GM21619 (cell line): Measurements from ENCODE around the gene CEP89.
"Not testable (repeated sequence)": the region's sequence is repeated elsewhere in the genome, so short reads cannot be mapped to it uniquely, and the experiment has no call there.

Experiments
- ATAC-seq: cut with Tn5 transposase; IDR thresholded peaks from one replicate; pipeline ENCODE4 v1.9.1; 2021; ENCODE audit not compliant: unreplicated experiment

CEP89 gene

DNA sequence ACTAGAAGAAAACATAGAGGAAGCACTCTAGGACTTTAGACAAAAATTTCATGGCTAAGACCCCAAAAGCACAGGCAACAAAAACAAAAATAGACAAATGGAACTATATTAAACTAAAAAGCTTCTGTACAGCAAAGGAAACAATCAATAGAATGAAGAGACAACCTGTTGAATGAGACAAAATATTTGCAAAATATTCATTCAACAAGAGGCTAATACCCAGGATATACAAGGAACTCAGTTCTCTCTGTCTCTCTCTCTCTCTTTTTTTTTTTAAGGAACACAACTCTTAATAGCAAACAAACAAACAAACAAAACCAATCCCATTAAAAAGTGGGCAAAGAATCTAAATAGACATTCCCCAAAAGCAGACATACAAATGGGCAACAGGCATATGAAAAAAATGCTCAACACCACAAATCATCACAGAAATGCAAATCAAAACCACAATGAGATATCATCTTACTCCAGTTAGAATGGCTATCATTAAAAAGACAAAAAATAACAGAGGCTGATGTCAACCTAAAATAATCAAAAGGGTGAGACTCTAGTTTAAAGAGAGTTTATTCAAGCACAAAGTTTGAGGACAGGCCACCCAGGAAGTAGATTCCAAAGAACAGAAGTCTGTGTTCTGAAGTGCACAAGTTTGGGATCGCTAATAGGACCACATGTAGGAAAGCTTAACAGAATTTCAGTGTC lies 75.1 kb downstream of the CEP89 start:
- ATAC-seq = no peak

DNA sequence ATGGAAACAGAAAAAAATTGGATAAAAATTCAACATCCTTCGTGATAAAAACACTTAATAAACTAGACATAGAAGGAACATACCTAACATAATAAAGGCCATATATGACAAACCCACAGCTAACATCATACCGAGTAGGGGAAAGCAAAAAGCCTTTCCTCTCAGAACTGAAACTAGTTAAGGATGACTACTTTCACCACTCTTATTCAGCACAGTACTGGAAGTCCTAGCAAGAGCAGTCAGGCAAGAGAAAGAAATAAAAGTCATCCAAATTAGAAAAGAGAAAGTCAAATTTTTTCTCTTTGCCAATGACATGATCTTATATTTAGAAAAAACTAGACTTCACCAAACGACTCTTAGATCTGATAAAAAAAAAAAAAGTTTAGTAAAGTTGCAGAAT lies 76.4 kb downstream of the CEP89 start:
- peak; percentile 69 for ATAC-seq

DNA sequence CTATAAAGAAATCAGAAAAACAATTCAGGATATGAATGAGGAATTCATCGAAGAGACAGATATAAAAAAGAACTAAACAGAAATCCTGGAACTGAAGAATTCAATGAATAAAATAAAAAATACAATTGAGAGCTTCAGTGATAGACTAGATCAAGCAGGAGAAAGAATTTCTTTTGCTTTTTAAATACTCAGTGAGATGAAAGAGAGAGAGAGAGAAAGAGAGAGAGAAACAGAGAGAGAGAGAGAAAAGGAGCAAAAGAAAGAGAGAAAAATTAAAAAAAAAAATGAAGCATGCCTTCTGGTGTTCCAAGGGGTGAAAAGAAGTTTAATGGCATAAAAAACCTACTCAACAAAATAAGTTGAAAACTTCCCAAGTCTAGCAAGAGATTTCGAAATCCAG lies 80.1 kb downstream of the CEP89 start:
- ATAC-seq = no peak

DNA sequence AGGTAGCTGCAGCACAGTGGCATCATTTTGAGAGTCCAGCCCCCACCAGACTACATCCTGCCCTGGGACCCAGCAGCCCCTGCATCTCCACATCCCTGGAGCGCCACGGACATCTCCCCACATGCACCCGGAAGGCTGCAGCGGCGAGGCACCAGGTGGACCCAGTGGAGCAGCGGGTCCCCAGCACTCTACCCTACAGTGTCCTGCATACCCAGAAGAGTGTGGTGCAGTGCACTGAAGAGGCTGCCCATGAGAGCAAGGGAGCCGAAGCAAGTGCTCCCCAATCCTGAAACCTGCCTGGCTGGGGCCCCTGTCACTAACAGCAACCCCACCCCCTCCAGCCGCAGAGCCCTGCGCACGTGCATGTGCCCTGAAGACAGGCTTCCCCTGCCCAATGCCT lies 80.9 kb downstream of the CEP89 start:
- no peak for ATAC-seq

DNA sequence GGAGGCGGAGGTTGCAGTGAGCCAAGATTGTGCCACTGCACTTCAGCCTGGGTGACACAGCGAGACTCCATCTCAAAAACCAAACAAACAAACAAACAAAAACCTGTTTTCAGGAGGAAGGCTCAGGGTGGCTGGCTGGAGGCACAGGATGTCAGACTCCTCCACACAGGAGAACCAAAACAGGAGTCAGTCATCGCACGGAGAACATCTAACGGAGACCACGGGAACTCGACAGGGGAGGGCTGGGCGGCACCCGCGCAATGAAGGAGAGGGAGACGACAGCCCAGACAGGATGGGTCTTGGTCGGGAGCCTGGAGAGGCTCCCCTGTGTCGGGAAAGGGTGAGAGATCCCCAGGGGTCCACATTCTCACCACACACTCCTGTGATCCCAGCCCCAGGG lies 81.4 kb downstream of the CEP89 start:
- no peak for ATAC-seq

DNA sequence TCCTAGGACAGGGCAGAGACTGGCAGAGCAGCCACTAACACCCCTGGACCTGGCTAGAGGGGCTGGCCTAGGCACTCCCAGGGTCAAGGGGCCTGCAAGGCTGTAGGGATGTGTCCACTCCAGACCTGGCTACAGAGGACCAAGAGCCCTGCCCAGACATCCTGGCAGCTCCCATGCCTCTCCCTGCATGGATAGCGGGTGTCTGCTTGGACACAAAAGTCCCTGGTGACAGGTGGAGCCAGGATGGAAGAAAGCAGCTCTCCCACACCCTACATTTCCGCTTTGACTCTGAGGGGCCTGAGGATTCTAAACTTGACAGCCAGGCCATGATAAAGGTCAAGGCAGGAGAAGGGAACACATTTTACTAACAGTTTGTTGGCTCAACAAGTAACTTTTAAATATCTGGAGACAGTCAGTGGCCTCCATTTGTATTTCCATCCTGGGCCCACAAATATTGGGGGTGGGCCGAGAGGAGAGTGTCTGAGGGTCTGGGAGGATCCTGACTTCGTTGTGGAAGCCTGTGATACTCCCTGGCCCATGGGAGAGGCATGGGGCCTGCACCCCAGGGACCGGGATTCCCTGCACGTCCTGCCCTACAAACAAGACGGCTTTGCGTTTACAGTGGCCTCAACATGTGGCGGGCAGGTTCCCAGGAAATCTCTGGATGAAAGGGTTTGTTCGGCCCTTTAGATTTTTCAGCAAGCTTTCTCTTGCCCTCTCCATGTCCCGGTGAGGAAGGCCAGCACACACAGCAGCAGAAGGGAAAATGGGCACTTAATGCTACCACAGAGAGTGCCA lies 82.4 kb downstream of the CEP89 start:
- no peak for ATAC-seq

DNA sequence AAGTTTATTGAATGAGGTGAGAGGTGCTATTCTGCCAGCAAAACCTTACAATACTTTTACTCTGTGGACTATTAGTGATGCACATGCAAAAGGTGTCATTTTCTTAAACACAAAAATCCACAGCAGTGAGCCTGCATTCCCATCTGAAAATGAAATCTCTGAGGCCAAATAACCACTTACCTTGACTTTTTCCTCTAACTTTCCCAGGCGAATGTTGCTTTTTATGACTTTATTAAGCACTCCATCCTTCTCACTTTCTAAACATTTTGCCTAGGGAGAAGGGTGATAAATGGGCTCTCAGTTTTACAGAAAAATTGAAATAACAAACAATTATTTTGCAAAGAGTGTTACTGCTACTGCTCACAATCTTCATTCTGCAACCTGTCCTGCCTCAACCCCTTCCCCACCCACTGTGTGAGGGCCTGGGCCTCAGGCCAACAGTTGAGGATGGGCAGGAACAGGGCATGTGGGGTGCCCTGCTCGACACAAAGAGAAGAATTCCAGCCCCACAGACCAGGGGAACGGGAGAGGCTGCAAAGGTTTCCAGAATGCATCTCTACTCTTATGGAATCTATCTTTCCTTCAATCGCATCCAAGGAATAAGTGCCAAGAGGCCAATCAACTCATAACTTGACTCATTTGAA lies 84.1 kb downstream of the CEP89 start:
- ATAC-seq = no peak

DNA sequence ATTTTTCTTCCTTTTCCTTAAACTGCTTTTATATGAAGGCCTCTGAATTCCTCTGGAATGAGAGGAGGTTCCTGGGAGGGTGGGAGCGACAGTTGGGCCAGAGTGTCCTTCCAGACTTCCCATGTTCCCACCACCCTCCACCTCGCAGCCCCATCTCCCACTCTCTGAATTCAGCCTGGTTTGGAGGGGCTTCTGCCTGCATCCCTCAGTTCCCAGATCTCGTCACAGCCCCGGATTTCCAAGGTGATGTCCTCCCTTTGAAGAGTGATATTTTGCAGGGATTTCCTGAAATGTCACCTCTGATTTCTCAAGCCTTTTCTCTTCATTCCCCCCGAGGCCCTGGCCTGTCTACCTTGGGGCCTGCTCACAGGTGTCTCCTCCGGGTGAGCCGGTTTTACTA lies 85.5 kb downstream of the CEP89 start:
- no peak for ATAC-seq

DNA sequence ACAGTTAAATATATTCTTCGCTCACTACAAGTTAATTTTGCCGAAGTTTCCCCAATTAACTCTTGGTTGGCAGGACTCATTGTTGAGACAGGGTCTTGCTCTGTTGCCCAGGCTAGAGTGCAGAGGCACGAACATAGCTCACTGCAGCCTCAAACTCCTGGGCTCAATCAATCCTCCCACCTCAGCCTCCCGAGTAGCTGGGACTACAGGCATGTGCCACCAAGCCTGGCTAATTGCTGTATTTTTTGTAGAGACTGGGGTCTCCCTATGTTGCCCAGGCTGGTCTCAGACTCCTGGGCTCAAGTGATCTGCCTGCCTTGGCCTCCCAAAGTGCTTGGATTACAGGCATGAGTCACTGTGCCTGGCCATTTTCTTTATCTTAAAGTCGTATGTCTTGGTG lies 86.5 kb downstream of the CEP89 start:
- ATAC-seq = not testable (repeated sequence)

DNA sequence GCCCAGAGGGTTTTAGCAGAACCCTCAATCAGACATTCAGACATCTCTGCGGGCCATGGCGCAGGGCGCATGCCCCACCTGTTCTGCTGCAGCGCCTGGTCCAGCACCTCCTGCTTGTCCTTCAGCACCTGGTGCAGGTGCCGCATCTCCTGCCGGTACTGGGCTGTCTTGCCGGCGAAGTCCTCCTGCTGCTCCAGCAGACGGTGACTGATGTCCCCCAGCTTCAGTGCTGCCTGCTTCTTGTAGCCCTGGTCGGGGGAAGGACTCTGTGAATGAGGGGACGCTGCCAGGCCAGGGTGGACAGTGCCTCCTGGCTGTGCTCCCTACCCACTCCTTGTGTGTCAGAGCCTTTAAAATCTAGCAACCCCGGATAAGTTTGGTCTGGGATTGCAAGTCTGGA lies 90.0 kb downstream of the CEP89 start:
- no peak for ATAC-seq

DNA sequence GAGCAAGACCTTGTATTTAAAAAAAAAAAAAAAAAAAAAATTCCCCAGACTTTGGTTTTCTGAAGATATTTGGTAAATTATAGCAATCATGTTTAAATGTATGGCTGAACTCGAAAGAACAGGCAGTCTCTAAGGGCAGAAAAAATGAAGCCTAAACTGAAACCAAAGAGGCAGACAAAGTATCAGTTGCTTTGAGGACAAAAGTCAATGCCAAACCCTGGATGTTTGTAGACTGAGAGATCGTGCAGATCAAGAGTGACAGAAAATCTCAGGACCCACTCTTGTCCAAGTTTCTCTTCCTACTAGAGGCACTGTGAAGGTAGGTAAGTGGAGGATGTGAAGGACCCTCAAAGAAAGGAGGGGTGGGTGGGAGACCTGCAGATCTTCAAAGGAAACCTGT lies 91.1 kb downstream of the CEP89 start:
- no peak for ATAC-seq

DNA sequence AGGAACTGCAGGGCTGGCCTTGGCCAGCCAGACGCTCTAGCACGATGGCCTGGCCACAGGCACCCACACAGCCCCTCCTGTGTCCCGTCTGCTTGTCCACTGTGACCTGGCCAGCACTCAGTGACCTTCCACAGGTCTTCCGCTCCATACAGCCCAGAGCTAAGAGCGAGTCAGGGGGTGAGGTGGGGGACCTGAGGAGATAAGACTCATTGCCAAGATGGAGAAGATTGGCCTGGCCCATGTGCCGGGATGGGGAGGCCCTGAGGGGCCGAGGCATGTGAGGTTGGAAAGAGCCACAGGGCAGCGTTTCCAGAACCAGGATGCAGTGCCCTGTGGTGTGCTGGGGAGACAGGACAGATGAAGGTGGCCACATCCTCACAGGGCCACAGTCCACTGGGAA lies 92.0 kb downstream of the CEP89 start:
- no peak for ATAC-seq

DNA sequence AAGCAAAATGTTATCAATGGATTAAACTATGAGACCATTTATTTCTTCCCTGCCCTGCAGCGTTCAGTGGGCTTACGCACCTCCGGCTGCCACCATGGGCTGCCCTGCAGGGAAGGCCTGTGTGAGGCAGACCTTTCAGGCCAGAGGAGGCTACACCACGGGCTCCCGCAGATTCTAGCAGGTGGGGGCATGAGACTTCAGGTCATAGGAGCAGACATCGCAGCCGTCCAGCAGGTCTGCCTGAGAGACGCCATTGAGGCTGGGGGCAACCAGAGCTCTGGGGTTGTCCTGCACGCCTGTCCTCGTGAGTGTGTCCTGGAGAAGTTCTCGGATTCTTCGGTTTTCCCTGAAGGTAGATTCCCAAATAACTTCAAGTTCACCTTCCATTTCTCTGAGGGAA lies 92.8 kb downstream of the CEP89 start:
- no peak for ATAC-seq

DNA sequence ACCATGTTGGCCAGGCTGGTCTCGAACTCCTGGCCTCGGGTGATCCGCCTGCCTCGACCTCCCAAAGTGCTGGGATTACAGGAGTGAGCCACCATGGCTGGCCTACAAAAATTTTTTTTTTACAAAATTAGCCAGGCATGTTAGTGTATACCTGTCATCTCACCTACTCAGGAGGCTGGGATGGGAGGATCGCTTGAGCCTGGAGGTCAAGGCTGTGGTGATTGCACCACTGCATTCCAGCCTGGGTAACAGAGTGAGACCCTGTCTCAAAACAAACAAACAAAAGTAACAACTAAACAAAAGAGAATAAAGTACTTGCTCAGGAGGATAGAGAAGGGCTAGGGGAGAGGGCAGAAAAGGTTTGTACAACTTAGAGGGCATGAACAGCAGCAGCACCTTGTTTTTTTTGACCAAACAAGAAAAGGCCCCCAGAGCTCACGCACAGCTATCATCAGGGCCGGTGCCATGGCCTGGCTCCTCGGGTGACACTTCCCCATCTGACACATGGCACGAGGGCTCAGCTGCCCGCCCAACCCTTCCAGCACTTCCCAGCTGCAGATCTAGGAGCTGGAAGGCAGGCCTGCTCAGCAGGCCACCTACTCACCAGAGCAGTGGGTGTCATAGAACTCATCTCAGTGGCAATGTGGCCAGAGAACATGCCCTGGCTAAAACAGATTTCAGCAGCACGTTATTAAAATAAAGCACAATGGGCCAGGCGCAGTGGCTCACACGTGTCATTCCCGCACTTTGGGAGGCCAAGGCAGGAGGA lies 93.6 kb downstream of the CEP89 start:
- ATAC-seq = no peak

DNA sequence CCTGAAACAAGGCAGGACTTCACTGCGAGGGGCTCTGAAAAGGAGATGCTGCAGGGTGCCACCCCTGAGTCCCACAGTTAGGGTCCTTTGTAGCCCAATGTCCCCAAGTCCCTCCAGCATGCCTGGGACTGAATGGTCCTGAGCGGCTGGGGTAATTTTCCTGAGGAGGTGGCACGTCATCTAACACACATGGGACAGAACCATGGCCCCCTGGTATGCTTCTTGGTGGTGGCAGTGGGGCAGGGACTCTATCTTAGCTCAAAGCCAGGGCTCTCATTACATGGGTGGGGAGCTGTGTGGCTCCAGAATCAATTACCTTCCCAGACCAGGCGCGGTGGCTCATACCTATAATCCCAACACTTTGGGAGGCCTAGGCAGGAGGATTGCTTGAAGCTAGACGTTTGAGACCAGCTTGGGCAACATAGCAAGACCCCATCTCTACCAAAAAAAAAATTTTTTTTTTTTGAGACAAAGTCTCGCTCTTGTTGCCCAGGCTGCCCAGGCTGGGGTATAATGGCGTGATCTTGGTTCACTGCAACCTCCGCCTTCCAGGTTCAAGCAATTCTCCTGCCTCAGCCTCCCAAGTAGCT lies 94.3 kb downstream of the CEP89 start:
- ATAC-seq = no peak

DNA sequence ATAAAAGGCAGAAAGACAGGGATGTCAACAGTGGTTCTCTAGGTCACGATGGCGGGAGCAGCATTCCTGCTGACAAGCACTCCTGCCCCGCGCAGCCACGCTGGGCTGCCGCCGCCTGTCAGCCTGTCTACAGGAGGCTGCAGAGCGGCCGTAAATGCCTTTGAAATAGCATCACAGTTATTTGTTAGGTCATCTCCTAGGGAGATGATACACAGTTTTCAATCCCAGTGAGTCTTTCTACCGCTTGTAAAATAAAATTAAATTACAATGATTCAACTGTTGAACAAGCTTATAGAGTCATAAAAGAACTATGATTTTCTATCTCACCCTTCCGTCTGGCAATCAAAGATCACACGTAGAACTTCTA lies 94.9 kb downstream of the CEP89 start:
- ATAC-seq = no peak

DNA sequence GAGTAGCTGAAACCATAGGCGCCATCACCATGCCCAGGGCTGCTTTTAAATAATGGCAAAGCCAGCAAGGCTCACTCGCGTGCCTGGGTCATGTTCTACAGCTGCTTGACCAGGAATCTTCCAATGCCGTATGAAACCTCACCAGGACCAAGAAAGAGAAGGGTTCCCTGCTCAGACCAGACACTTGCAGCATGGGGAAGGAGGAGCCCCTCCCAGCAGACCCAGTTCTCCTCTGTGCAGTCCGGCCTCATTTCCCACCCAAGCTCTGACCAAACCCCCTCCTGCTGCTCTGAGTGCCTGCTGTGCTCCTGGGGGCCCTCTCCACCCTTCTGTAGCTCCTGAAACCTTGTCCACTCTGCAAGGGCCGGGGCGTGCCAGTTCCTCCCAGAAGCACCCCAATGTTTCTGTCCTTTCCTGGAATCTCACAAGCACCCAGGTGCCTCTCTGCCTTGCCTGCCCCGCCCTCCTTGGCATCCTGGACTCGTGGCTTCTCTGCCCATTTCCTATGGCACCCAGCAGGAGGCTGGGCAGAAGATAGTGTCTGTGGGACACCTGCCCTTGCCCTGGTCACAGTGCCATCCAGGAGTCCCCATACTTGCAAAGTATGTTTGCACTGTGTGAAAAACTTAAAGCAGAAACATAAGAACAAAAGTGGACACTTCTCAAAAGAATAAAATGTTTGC lies 95.4 kb downstream of the CEP89 start:
- ATAC-seq = no peak

DNA sequence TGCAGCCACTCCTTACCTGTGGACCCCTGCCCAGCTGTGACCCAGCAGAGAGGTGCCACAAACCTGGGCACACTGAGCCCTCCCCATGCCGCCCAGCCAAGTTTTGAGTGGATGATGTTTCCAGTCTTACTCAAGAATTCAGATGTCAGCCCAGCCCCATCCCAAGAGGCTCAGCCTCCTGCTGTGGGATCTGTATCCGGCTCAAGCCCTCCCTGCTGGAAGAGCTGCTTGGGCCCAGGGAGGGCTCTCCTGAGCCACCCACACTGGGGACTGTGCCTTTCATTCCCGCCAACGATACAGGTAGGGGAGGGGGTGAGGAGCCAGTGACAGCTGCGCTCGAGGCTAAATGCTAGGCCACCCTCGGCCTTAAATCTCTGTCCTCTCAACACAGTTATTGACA lies 96.3 kb downstream of the CEP89 start:
- ATAC-seq = no peak

DNA sequence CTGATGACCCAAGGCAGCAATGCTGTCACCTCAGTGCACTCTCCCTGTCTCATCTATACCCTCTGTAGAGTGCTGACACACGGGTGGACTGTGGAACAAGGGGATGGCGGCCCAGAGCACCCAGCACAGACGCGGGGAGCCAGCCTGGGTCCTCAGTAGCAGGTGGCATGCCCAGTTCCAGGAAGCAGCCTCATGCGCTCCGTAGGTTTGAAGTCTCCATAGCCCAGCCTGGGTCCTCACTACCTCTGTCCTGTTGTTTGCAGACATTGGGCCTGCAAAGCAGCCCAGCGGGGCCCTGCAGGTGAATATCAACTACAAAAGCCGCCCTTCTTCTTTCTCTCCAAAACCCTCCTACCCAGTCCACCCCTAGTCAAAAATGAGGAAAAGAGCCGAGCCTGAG lies 97.2 kb downstream of the CEP89 start:
- no peak for ATAC-seq

DNA sequence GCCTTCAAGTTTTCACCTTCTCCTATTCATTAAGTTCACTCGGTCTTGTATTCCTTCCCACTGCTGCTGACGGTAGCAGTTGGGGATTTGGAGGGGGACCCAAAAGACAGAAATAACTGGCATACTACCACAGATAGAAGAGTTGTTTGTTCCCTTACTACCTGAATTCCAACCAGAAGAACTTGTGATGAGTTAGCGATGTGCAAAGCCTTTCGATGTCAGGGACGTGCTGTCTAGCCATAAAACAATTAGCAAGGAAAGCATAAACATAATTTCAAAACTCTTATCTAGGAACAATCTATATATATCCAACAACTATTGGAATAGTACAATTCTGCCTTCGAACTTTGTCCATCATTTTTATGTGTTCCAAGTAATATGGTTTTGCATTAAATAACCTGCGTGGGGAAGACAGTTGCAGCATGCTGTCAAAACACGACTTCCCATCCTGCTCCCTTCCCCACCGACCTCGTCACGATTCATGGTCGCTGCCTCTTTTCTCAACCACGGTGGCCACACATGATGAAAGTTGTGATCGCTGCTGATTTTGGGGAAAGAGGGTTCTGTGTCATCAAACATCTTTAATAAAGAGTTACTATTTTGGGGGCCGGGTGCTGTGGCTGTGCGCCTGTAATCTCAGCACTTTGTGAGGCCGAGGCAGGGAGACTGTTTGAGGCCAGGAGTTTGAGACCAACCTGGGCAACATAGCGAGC lies 98.4 kb downstream of the CEP89 start:
- no peak for ATAC-seq
